Loucy (cell line): ENCODE results near the gene XCR1.

ENCODE experiments used
- H2AFZ ChIP-seq: fragments of 200-600 bp; sonication (generic); 2 replicates; pipeline ENCODE4 v1.6.0; 2016; ENCODE audit warnings: antibody characterized with exemption, mild to moderate bottlenecking, low read length, moderate library complexity
- H3F3A ChIP-seq: fragments of 200-600 bp; 2 replicates; pipeline ENCODE4 v1.6.0; 2016; ENCODE audit warnings: antibody characterized with exemption, low read depth, mild to moderate bottlenecking
- H3K27me3 ChIP-seq: fragments of 200-600 bp; sonication (generic); 2 replicates; pipeline ENCODE4 v1.6.1; 2014; ENCODE audit warnings: low read length, mild to moderate bottlenecking; ENCODE audit not compliant: insufficient read depth, poor library complexity, severe bottlenecking
- H3K36me3 ChIP-seq: fragments of 200-600 bp; sonication (generic); 2 replicates; pipeline ENCODE4 v1.6.1; 2016; ENCODE audit warnings: low read length; ENCODE audit not compliant: insufficient read depth
- H3K4me1 ChIP-seq: fragments of 200-600 bp; sonication (generic); 2 replicates; pipeline ENCODE4 v1.5.1; 2014; ENCODE audit warnings: low read length, mild to moderate bottlenecking; ENCODE audit not compliant: insufficient read depth, poor library complexity, severe bottlenecking
- H3K4me2 ChIP-seq: fragments of 200-600 bp; sonication (generic); 2 replicates; pipeline ENCODE4 v1.6.0; 2014; ENCODE audit warnings: antibody characterized with exemption, low read length, low read depth, mild to moderate bottlenecking; ENCODE audit not compliant: poor library complexity, severe bottlenecking
- H3K4me3 ChIP-seq: fragments of 200-600 bp; sonication (generic); 2 replicates; pipeline ENCODE4 v1.5.1; 2014; ENCODE audit warnings: low read length, mild to moderate bottlenecking, mixed read lengths; ENCODE audit not compliant: poor library complexity, severe bottlenecking
- H3K79me2 ChIP-seq: fragments of 200-600 bp; sonication (generic); 2 replicates; pipeline ENCODE4 v1.6.1; 2014; ENCODE audit warnings: low read length; ENCODE audit not compliant: insufficient read depth
- H3K9ac ChIP-seq: fragments of 200-600 bp; sonication (generic); 2 replicates; pipeline ENCODE4 v1.6.0; 2014; ENCODE audit warnings: mild to moderate bottlenecking, low read depth, low read length, moderate library complexity; ENCODE audit not compliant: poor library complexity, severe bottlenecking
- H3K9me2 ChIP-seq: fragments of 200-600 bp; sonication (generic); replicated peaks from 2 replicates; pipeline ENCODE4 v1.6.1; 2016; ENCODE audit warnings: low read depth, low read length, mixed read lengths
- H3K9me3 ChIP-seq: fragments of 200-600 bp; sonication (generic); 2 replicates; pipeline ENCODE4 v1.6.1; 2014; ENCODE audit warnings: mild to moderate bottlenecking, antibody characterized with exemption, low read length, low read depth; ENCODE audit not compliant: insufficient read depth
- H4K20me1 ChIP-seq: fragments of 200-600 bp; sonication (generic); 2 replicates; pipeline ENCODE4 v1.6.0; 2014; ENCODE audit warnings: antibody characterized with exemption, low read length, mild to moderate bottlenecking; ENCODE audit not compliant: insufficient read depth, poor library complexity, severe bottlenecking
- CTCF ChIP-seq: fragments of 200-600 bp; sonication (generic); conservative IDR thresholded peaks from 2 replicates; pipeline ENCODE4 v1.5.1; 2014; ENCODE audit warnings: mild to moderate bottlenecking, antibody characterized with exemption, low read length
- EZH2phosphoT487 ChIP-seq: fragments of 200-600 bp; IDR thresholded peaks from 2 replicates; pipeline ENCODE4 v1.6.1; 2018; ENCODE audit warnings: antibody characterized with exemption, mild to moderate bottlenecking, moderate library complexity, borderline replicate concordance

The XCR1 gene

GRCh38 chr3:46021516-46021915, 5.8 kb downstream of the XCR1 start:
- TF ChIP-seq EZH2phosphoT487 (no peak), CTCF (no peak)
- no peaks in the 10 kb centered on the region for H4K20me1 ChIP-seq
- no peaks in the 10 kb centered on the region for H3K27me3 ChIP-seq
- no peaks in the 10 kb centered on the region for H3K9me2 ChIP-seq
- H3K9ac ChIP-seq = no peak overlapping the region
- no peaks in the 10 kb centered on the region for H3K36me3 ChIP-seq
- H3K4me3 ChIP-seq = no peak overlapping the region
- H2AFZ ChIP-seq = no peak overlapping the region
- no peaks in the 10 kb centered on the region for H3K79me2 ChIP-seq
- no peaks in the 10 kb centered on the region for H3K9me3 ChIP-seq
- no peaks in the 10 kb centered on the region for H3K4me1 ChIP-seq
- no peak overlapping the region for H3K4me2 ChIP-seq
- no peaks in the 10 kb centered on the region for H3F3A ChIP-seq

GRCh38 chr3:46020766-46021510, 6.3 kb downstream of the XCR1 start:
- no peaks in the 10 kb centered on the region for H3K9me3 ChIP-seq
- H3K27me3 ChIP-seq = no peaks in the 10 kb centered on the region
- no peak overlapping the region for H3K4me3 ChIP-seq
- H4K20me1 ChIP-seq = no peaks in the 10 kb centered on the region
- no peak overlapping the region for H3K9ac ChIP-seq
- no peak for TF ChIP-seq CTCF
- no peak for TF ChIP-seq EZH2phosphoT487
- no peak overlapping the region for H3K4me2 ChIP-seq
- no peaks in the 10 kb centered on the region for H3K9me2 ChIP-seq
- no peaks in the 10 kb centered on the region for H3K36me3 ChIP-seq
- H2AFZ ChIP-seq = no peak overlapping the region
- no peaks in the 10 kb centered on the region for H3F3A ChIP-seq
- no peaks in the 10 kb centered on the region for H3K79me2 ChIP-seq
- no peaks in the 10 kb centered on the region for H3K4me1 ChIP-seq

GRCh38 chr3:46019707-46020106, 7.6 kb downstream of the XCR1 start:
- Histone ChIP-seq H3K9me2 (no peaks in the 10 kb centered on the region), H3K36me3 (no peaks in the 10 kb centered on the region), H3K9ac (no peak overlapping the region), H3K27me3 (no peaks in the 10 kb centered on the region), H3K9me3 (no peaks in the 10 kb centered on the region), H3F3A (no peaks in the 10 kb centered on the region), H3K79me2 (no peaks in the 10 kb centered on the region), H2AFZ (no peak overlapping the region), H3K4me2 (no peak overlapping the region), H3K4me3 (no peak overlapping the region), H4K20me1 (no peaks in the 10 kb centered on the region), H3K4me1 (no peaks in the 10 kb centered on the region)
- TF ChIP-seq EZH2phosphoT487 (no peak), CTCF (no peak)
